B cell (primary cell): ENCODE data around the gene ALAS2.

Source experiments
- CTCF ChIP-seq: fragments of 200-600 bp; IDR thresholded peaks from one replicate; pipeline ENCODE4 v1.8.0; 2022; ENCODE audit warnings: antibody characterized with exemption, mild to moderate bottlenecking
- EZH2 ChIP-seq: IDR thresholded peaks from 2 replicates; pipeline ENCODE4 v1.6.1; 2012; ENCODE audit warnings: borderline replicate concordance, low read depth, mild to moderate bottlenecking, moderate library complexity, low read length; ENCODE audit not compliant: insufficient read depth, poor library complexity, severe bottlenecking

GRCh38 chrX:55028040-55028439, 2.7 kb downstream of the ALAS2 start:
- TF ChIP-seq CTCF (no peak), EZH2 (no peak)
